Measurements from ENCODE around the gene IRF2.

GRCh38 chr4:184515606-184516005 lies 41.3 kb upstream of the IRF2 start:
- TF ChIP-seq RFX5 (IDR thresholded peaks at IDR 0.05) = no peak
- no peak for TF ChIP-seq REST (IDR thresholded peaks at IDR 0.05)
- no peak for TF ChIP-seq TFCP2L1 (CRISPR knock-in tag; IDR thresholded peaks at IDR 0.05)
- TF ChIP-seq POLR2A (IDR thresholded peaks at IDR 0.05; ENCODE audit: low read length) = no peak
- no peak for TF ChIP-seq PBX3 (IDR thresholded peaks at IDR 0.05)
- TF ChIP-seq CEBPB (IDR thresholded peaks at IDR 0.05) = no peak
